BE2C (cell line): ENCODE data around the gene GPRIN1.

ENCODE experiments used
- DNase-seq: peaks from one replicate; pipeline ENCODE4 v3.0.0-alpha.2; 2020
- H3K27me3 ChIP-seq: fragments of 250-450 bp; sonication (Bioruptor Pico); 2 replicates; pipeline ENCODE4 v1.5.1; 2020; ENCODE audit warnings: mild to moderate bottlenecking
- H3K36me3 ChIP-seq: fragments of 250-450 bp; sonication (Bioruptor Pico); 2 replicates; pipeline ENCODE4 v1.5.1; 2020; ENCODE audit warnings: mild to moderate bottlenecking
- H3K4me1 ChIP-seq: fragments of 250-450 bp; sonication (Bioruptor Pico); 2 replicates; pipeline ENCODE4 v1.5.1; 2020
- H3K4me3 ChIP-seq: 2 replicates; pipeline ENCODE4 v1.5.1; 2011; ENCODE audit warnings: low read depth, low read length
- H3K9me3 ChIP-seq: fragments of 250-450 bp; sonication (Bioruptor Pico); 2 replicates; pipeline ENCODE4 v1.5.1; 2020
- CTCF ChIP-seq: IDR thresholded peaks from 2 replicates; pipeline ENCODE4 v1.5.1; 2012; ENCODE audit warnings: mild to moderate bottlenecking, low read depth, low read length

The GPRIN1 gene

DNA sequence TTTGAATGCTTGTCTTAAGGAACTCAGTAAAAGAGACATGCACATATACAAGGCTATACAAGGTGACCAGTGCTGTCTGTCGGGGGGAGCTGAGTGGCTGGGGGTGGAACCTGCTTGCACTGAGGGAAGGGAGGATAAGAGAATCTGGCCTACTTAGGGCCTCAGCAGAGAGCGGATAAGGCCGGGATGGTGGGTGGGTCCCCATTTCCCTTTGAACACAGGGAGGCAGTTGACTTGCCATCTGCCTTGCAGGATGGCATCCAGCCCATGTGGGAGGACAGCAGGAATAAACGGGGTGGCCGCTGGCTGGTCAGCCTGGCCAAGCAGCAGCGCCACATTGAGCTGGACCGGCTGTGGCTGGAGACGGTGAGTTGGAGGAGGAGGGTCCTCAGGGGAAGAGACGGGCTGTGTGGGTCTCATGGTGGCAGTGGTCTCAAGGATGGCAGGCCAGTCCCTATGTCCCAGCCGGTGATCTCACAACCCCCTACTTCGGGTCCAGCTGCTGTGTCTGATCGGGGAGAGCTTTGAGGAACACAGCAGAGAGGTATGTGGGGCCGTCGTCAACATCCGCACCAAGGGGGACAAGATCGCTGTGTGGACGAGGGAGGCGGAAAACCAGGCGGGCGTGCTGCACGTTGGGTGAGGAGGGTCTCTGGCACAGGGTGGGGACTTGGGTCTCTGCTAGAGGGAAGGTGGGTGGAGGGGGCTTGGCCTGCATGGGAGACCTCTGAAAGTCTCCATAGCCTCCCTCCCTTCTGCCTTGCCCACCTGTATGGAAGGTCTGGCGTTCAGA lies 35.1 kb upstream of the GPRIN1 start:
- Histone ChIP-seq H3K27me3 (no peaks in the 10 kb centered on the region), H3K36me3 (no peaks in the 10 kb centered on the region), H3K9me3 (no peaks in the 10 kb centered on the region), H3K4me1 (peaks cover 4% of the 10 kb centered on the region), H3K4me3 (no peak overlapping the region)
- no peak for DNase-seq
- no peak for TF ChIP-seq CTCF

- Histone ChIP-seq H3K9me3 (no peaks in the 10 kb centered on the region), H3K27me3 (no peaks in the 10 kb centered on the region), H3K36me3 (no peaks in the 10 kb centered on the region), H3K4me3 (no peak overlapping the region), H3K4me1 (peaks cover 4% of the 10 kb centered on the region)
- DNase-seq, result no peak
- TF ChIP-seq CTCF, result no peak
These were observed 34.3 kb upstream of the GPRIN1 start for GRCh38 chr5:176644294-176644693.

DNA sequence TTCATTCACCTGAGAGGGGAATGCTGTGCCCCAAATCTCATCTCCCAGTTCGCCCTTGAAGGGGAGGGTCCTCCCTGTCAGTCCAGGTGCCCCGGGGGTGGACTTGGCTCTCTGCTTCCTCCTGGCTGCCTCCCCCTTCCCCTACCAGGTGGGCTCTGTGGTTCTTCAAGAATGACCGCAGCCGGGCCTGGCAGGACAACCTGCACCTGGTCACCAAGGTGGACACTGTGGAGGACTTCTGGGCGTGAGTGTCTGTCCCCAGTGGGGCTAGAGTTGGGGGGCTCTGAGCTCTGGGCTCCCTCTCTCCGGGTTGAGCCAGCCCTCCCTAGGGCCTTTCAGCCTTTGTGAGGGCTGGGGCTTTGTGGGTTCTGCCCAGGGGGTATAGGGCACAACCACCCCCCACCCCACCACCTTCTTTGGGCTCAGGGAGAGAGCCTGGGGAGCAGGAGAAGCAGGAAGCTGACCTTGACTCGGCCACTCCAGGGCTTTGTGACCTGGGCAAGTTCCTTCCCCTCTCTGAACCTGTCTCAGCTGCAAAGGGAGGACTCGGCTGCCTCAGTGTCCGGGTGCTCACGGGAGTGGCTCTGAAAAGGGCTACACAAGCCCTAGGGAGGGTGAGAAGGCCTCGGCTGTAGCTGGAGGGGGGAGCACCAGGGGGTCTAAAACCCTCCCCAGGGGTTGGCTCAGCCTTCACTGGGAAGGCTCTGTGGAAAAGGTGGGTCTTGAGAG lies 33.7 kb upstream of the GPRIN1 start:
- H3K4me3 ChIP-seq, result no peak overlapping the region
- no peak for DNase-seq
- no peak for TF ChIP-seq CTCF
- no peaks in the 10 kb centered on the region for H3K36me3 ChIP-seq
- H3K9me3 ChIP-seq, result no peaks in the 10 kb centered on the region
- no peaks in the 10 kb centered on the region for H3K27me3 ChIP-seq
- H3K4me1 ChIP-seq, result peaks cover 4% of the 10 kb centered on the region

GRCh38 chr5:176642675-176643490 lies 32.9 kb upstream of the GPRIN1 start:
- H3K27me3 ChIP-seq, result no peaks in the 10 kb centered on the region
- TF ChIP-seq CTCF, result no peak
- H3K36me3 ChIP-seq, result no peaks in the 10 kb centered on the region
- H3K4me1 ChIP-seq, result peaks cover 4% of the 10 kb centered on the region
- H3K4me3 ChIP-seq, result no peak overlapping the region
- H3K9me3 ChIP-seq, result no peaks in the 10 kb centered on the region
- no peak for DNase-seq

- Histone ChIP-seq H3K9me3 (no peaks in the 10 kb centered on the region), H3K4me1 (no peaks in the 10 kb centered on the region), H3K27me3 (no peaks in the 10 kb centered on the region), H3K4me3 (no peak overlapping the region), H3K36me3 (no peaks in the 10 kb centered on the region)
- TF ChIP-seq CTCF, result no peak
- no peak for DNase-seq
These were observed 30.7 kb upstream of the GPRIN1 start for GRCh38 chr5:176640616-176641015.
